ENCODE results near the gene FKBP1B. TPM values are rescaled to one million over a fixed set of nuclear protein-coding genes. Genes with fewer than 3 reads are reported as not detected.
A peak's percentile ranks its signal among the peaks of the same experiment; 100 is the strongest.

The FKBP1B gene
- total RNA-seq, 1 experiment from 2014 or later, result 59.7 TPM

DNA sequence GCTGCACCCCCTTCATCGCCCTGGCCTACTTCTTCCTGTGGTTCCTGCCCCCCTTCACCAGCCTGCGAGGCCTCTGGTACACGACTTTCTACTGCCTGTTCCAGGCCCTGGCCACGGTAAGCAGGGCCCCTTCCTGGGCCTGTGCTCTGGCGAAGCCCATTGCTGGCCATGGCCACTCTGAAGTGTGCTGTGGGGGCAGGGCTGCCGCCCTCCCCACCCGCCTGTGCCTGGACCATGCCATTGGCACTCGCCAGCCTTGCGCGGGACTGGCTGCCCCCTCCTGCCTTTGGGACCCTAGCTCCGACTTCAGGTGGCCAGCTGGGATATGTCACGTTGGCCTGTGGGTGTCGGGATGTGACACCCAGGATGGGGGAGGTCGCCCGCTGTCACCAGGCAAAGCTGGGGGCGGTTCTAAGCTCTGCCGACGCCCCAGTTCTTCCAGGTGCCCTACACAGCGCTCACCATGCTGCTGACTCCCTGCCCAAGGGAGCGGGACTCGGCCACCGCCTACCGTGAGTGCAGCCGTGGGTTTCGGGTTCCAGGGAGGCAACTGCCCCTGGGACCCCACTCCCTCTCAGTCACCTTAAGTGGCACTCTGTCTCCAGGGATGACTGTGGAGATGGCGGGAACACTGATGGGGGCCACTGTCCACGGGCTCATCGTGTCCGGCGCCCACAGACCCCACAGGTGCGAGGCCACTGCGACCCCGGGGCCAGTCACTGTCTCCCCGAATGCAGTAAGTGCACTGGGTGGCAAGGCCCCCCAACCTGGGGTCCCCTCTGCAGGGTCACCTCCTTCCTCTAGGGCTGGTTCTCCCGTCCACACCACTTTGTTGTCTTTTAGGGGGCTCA is 32.5 kb upstream of the FKBP1B start:
- no peaks in the 10 kb centered on the region for H3K9me3 Mint-ChIP-seq
- no peak overlapping the region for H3K4me3 Mint-ChIP-seq

More for the DNA sequence above, 32.5 kb upstream of the FKBP1B start:
- Histone ChIP-seq H2BK5ac (ENCODE audit: insufficient read length, low read length) (no peak overlapping the region), H4K8ac (replicated peaks; ENCODE audit: insufficient read length, low read depth, low read length) (no peak overlapping the region), H2AFZ (ENCODE audit: low read length) (no peak overlapping the region), H4K20me1 (ENCODE audit: control insufficient read depth, insufficient read depth, insufficient read length) (no peaks in the 10 kb centered on the region), H3K18ac (ENCODE audit: insufficient read length, low read depth, low read length) (no peak overlapping the region), H3K4me1 (ENCODE audit: insufficient read depth, low read length) (no peaks in the 10 kb centered on the region; the same call in 1 of the 2 replicates), H3T11ph (ENCODE audit: low read length) (no peak overlapping the region), H2BK15ac (ENCODE audit: low read depth, low read length) (no peak overlapping the region), H2BK12ac (ENCODE audit: insufficient read length, low read depth, low read length) (no peak overlapping the region), H2BK20ac (ENCODE audit: low read depth, low read length, poor library complexity, severe bottlenecking) (no peak overlapping the region), H3K79me1 (ENCODE audit: insufficient read depth, low read depth, low read length, poor library complexity, severe bottlenecking) (no peaks in the 10 kb centered on the region), H3K27ac (ENCODE audit: insufficient read length, low read depth, low read length) (no peak overlapping the region), H3K23ac (ENCODE audit: insufficient read length, low read depth, low read length) (no peak overlapping the region), H3K14ac (ENCODE audit: insufficient read depth, low read length) (no peak overlapping the region), H3K4ac (ENCODE audit: low read depth, low read length) (no peak overlapping the region), H3K56ac (ENCODE audit: insufficient read length, low read depth, low read length) (no peak overlapping the region), H3K9ac (ENCODE audit: extremely low read depth, insufficient read length, low read length) (no peak overlapping the region), H2AK5ac (ENCODE audit: insufficient read length, low read length) (no peak overlapping the region), H4K91ac (ENCODE audit: insufficient read length, low read depth, low read length) (no peak overlapping the region), H3K23me2 (ENCODE audit: insufficient read length, low read depth, low read length, poor library complexity, severe bottlenecking) (peaks cover 2% of the 10 kb centered on the region), H4K5ac (ENCODE audit: insufficient read length, low read depth, low read length) (no peak overlapping the region), H3K4me2 (ENCODE audit: insufficient read depth, insufficient read length, low read length) (no peak overlapping the region), H3K79me2 (ENCODE audit: insufficient read depth, low read length) (no peaks in the 10 kb centered on the region), H3K27me3 (ENCODE audit: insufficient read depth, low read length) (no peaks in the 10 kb centered on the region), H2BK120ac (ENCODE audit: low read depth, low read length, poor library complexity, severe bottlenecking) (no peak overlapping the region), H3K9me3 (ENCODE audit: control insufficient read depth, low read depth, low read length) (no peaks in the 10 kb centered on the region)
- Mint-ChIP-seq H3K36me3 (ENCODE audit: insufficient read depth in 1 of 3, low read depth in 3 of 3) (peaks cover 0 to 3% (median 1%) of the 10 kb centered on the region in 3 experiments; a peak in 4 of 7 replicates), H3K27ac (peak overlapping the region in 1 of 3 experiments; percentile 86; a peak in 1 of 7 replicates), H3K27me3 (ENCODE audit: low read depth) (no peaks in the 10 kb centered on the region), H3K4me1 (peaks cover 24 to 25% of the 10 kb centered on the region in 2 experiments)
- DNase-seq, result no peak
- TF ChIP-seq, protein P1, sequence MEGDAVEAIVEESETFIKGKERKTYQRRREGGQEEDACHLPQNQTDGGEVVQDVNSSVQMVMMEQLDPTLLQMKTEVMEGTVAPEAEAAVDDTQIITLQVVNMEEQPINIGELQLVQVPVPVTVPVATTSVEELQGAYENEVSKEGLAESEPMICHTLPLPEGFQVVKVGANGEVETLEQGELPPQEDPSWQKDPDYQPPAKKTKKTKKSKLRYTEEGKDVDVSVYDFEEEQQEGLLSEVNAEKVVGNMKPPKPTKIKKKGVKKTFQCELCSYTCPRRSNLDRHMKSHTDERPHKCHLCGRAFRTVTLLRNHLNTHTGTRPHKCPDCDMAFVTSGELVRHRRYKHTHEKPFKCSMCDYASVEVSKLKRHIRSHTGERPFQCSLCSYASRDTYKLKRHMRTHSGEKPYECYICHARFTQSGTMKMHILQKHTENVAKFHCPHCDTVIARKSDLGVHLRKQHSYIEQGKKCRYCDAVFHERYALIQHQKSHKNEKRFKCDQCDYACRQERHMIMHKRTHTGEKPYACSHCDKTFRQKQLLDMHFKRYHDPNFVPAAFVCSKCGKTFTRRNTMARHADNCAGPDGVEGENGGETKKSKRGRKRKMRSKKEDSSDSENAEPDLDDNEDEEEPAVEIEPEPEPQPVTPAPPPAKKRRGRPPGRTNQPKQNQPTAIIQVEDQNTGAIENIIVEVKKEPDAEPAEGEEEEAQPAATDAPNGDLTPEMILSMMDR (conservative IDR thresholded peaks at IDR 0.05), result no peak
- WGBS (ENCODE audit: extremely low coverage, insufficient read length, low lambda C conversion rate), result no CpG with 5 or more reads among the region's 35 CpGs
